Thoracic aorta (tissue), 2 donors: ENCODE results near the gene MLIP. TPM values are rescaled to one million over a fixed set of nuclear protein-coding genes. Genes with fewer than 3 reads are reported as not detected.

Experiments
- ATAC-seq: fragments of 150-250 bp; one replicate; pipeline ENCODE4 v1.8.0; 2017; ENCODE audit warnings: low read depth; ENCODE audit not compliant: insufficient number of reproducible peaks, low FRiP score
- DNase-seq: peaks from one replicate; pipeline ENCODE4 v3.0.0-alpha.2; 2020; ENCODE audit warnings: low spot score
- H3K27ac ChIP-seq, 2 donors: fragments of 200-600 bp; sonication (generic); 1 replicate in 1 of 2; 2 replicates in 1 of 2; pipeline ENCODE4 v1.5.1; 2016; ENCODE audit warnings: mild to moderate bottlenecking in 2 of 2, moderate library complexity in 2 of 2
- H3K27me3 ChIP-seq: fragments of 200-600 bp; sonication (generic); replicated peaks from 2 replicates; pipeline ENCODE4 v1.6.0; 2016; ENCODE audit warnings: mild to moderate bottlenecking; ENCODE audit not compliant: insufficient read depth
- H3K36me3 ChIP-seq: fragments of 200-600 bp; sonication (generic); one replicate; pipeline ENCODE4 v1.5.1; 2016
- H3K4me1 ChIP-seq, 2 donors: fragments of 200-600 bp; sonication (generic); 1 replicate in 1 of 2; 2 replicates in 1 of 2; pipeline versions ENCODE4 v1.5.1 to v1.6.0; 2016; ENCODE audit warnings: low read depth in 2 of 2, mild to moderate bottlenecking in 1 of 2; ENCODE audit not compliant: control insufficient read depth in 1 of 2
- H3K4me3 ChIP-seq: fragments of 200-600 bp; sonication (generic); 2 replicates; pipeline ENCODE4 v1.5.1; 2016; ENCODE audit warnings: mild to moderate bottlenecking
- H3K9me3 ChIP-seq: fragments of 200-600 bp; sonication (generic); 2 replicates; pipeline ENCODE4 v1.5.1; 2016
- total RNA-seq, 2 donors: library from RNA; depleted of rRNA; stranded (reverse); fragments of >200 nt; gene quantifications; one replicate each; pipeline versions ENCODE4 v1.1.0 to v1.2.3, GENCODE V29; 2016
- TF ChIP-seq, protein P1 (sequence below): fragments of 200-600 bp; sonication (generic); IDR thresholded peaks from one replicate; pipeline ENCODE4 v1.5.1; 2019; ENCODE audit warnings: antibody characterized with exemption

MLIP gene
- total RNA-seq, 2 donors from 2014 or later: 1.8 TPM; not detected in 1

DNA sequence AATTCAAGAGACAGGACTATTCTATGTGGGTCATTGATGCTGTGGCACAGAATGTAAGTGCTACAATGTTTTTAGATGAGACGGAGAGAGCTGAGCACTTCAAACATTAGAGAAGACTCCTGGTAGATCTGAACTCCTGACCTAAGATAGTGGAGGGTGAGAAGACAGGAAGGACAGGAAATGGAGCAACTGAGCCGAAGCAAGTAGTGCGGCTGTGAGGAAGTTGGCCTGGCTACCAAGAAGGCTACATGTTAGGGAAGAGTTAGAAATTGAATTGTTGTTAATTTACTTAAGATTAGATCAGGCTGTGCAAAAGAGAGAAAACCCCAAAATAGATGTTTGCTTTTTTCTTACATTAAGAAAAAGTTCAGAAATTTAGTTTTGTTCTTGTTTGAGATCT is 14.4 kb upstream of the MLIP start:
- DNase-seq (no peak), ATAC-seq (no peak)
- Histone ChIP-seq H3K4me1 (no peaks in the 10 kb centered on the region), H3K36me3 (no peaks in the 10 kb centered on the region), H3K27ac (no peak overlapping the region), H3K9me3 (no peaks in the 10 kb centered on the region), H3K27me3 (no peaks in the 10 kb centered on the region), H3K4me3 (no peak overlapping the region)
- TF ChIP-seq, protein P1, sequence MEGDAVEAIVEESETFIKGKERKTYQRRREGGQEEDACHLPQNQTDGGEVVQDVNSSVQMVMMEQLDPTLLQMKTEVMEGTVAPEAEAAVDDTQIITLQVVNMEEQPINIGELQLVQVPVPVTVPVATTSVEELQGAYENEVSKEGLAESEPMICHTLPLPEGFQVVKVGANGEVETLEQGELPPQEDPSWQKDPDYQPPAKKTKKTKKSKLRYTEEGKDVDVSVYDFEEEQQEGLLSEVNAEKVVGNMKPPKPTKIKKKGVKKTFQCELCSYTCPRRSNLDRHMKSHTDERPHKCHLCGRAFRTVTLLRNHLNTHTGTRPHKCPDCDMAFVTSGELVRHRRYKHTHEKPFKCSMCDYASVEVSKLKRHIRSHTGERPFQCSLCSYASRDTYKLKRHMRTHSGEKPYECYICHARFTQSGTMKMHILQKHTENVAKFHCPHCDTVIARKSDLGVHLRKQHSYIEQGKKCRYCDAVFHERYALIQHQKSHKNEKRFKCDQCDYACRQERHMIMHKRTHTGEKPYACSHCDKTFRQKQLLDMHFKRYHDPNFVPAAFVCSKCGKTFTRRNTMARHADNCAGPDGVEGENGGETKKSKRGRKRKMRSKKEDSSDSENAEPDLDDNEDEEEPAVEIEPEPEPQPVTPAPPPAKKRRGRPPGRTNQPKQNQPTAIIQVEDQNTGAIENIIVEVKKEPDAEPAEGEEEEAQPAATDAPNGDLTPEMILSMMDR: no peak

DNA sequence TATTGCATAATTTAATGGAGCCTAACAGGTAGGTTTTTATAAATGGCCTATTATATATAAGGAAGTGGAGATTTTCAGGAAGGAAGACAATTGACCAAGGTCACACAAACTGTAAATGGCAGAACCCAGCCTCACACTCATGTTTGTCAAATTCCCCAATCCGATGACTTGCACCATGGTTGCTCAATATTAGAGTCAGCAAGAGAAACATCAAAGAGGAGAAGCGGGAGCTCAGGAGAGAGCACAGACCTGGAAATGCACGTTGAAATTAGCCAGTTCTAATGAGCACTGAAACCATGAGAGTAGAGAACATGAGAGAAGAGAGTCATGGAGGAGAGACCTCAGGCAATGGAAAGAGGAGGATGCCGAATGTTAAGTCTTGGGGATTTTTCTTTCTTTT is 13.5 kb upstream of the MLIP start:
- no peaks in the 10 kb centered on the region for H3K36me3 ChIP-seq
- no peaks in the 10 kb centered on the region for H3K4me1 ChIP-seq
- no peaks in the 10 kb centered on the region for H3K27me3 ChIP-seq
- no peak overlapping the region for H3K27ac ChIP-seq
- TF ChIP-seq, protein P1: no peak
- H3K9me3 ChIP-seq: no peaks in the 10 kb centered on the region
- no peak overlapping the region for H3K4me3 ChIP-seq
- no peak for ATAC-seq
- no peak for DNase-seq

DNA sequence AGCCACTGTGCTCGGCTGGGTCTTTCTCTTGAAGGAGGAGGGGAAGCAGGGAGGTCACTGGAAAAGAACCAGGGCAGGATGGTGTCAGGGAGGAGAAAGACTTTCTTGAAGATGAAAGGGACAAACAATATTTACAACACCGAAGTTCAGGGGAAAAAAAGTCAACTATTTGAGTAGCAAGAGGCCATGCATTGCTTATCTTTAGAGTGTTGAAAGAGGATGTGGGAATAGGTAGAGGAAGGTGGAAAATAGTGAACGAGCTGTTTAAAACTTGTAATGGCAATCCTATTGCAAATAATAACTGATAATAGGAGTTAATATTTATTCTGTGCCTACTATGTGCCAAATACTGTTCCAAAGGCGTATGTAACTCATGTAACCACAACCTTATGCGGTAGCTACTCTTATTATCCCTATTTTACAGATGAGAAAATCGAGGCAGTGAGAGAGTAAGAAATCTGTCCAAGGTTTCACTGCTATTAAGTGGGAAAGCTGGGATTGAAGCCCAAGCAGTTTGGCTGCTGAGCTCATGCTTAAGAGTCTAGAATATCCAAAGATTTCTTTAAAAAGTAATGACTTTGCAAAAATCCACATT is 12.7 kb upstream of the MLIP start:
- no peak for ATAC-seq
- Histone ChIP-seq H3K27ac (no peak overlapping the region), H3K4me1 (no peaks in the 10 kb centered on the region), H3K36me3 (no peaks in the 10 kb centered on the region), H3K27me3 (no peaks in the 10 kb centered on the region), H3K4me3 (no peak overlapping the region), H3K9me3 (no peaks in the 10 kb centered on the region)
- TF ChIP-seq, protein P1: no peak
- no peak for DNase-seq

DNA sequence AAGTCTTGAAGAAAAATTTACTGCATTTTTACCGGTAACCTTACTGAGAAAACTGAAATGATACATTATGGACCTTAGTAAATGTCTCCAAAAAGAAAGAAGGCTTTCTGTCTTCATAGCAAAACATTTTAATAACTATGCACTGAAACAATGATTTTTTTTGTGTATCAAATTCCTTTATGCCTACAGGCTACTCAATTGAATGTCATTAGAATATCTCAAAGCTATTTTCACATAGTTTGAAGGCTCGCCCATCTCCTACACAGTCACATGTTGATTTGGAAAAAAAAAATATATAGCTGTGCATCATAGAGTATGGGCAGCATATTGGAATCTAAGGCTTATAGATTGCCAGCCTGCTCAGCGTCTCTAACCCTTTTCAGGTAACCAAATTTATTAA is 12.0 kb upstream of the MLIP start:
- Histone ChIP-seq H3K27me3 (no peaks in the 10 kb centered on the region), H3K9me3 (no peaks in the 10 kb centered on the region), H3K4me3 (no peak overlapping the region), H3K36me3 (no peaks in the 10 kb centered on the region), H3K4me1 (no peaks in the 10 kb centered on the region), H3K27ac (no peak overlapping the region)
- TF ChIP-seq, protein P1: no peak
- no peak for ATAC-seq
- DNase-seq: no peak

DNA sequence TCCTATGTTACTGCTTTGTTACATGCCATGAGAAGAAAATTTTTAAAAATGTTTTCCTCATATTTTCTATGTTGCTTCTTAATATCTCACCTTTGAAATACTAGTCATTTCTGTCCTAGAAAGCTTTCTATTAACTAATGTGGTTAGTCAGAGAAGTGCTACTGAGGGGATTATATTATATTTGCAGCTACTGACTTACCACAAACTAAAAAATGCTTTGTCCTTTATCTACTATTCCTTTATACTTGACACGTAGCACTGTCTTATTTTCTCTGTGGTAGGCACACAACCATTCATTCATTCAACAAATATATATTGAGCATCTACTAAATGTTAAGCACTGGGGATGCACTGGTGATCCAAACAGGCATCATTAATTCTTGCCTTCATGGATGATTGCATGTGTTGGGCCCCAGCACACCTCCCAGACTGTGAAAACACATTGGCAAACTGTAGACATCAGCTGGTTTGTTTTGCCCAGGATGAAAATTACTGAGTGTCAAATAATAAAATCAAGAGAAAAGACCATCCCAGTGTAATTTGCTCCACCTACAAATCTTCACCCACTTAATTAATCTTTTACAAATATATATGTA is 10.7 kb upstream of the MLIP start:
- TF ChIP-seq, protein P1: no peak
- no peaks in the 10 kb centered on the region for H3K9me3 ChIP-seq
- no peak overlapping the region for H3K27ac ChIP-seq
- no peak for DNase-seq
- ATAC-seq: no peak
- no peaks in the 10 kb centered on the region for H3K4me1 ChIP-seq
- no peaks in the 10 kb centered on the region for H3K27me3 ChIP-seq
- H3K4me3 ChIP-seq: no peak overlapping the region
- no peaks in the 10 kb centered on the region for H3K36me3 ChIP-seq
